Measurements from ENCODE around the gene ILF3.
A peak's percentile ranks its signal among the peaks of the same experiment; 100 is the strongest.

Gene ILF3

DNA sequence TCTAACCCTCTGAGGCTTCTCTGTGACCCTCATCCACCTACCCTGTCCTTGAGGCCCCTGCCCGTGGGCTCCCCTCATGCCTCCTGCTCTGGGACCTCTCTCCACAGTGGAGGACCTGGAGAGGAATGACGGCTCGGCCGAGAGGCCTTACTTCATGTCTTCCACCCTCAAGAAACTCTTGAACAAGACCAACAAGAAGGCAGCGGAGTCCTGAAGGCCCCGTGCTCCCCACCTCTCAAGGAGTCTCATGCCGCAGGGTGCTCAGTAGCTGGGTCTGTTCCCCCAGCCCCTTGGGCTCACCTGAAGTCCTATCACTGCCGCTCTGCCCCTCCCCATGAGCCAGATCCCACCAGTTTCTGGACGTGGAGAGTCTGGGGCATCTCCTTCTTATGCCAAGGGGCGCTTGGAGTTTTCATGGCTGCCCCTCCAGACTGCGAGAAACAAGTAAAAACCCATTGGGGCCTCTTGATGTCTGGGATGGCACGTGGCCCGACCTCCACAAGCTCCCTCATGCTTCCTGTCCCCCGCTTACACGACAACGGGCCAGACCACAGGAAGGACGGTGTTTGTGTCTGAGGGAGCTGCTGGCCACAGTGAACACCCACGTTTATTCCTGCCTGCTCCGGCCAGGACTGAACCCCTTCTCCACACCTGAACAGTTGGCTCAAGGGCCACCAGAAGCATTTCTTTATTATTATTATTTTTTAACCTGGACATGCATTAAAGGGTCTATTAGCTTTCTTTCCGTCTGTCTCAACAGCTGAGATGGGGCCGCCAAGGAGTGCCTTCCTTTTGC lies 10.8 kb upstream of the ILF3 start:
- Histone ChIP-seq H3K27me3 (ENCODE audit: insufficient read depth, poor library complexity, severe bottlenecking) (peaks cover 3% of the 10 kb centered on the region), H3K4me3 (replicated peaks; ENCODE audit: insufficient read depth, low read length) (no peak overlapping the region), H3K27ac (replicated peaks) (no peak overlapping the region)
- TF ChIP-seq GABPA (IDR thresholded peaks at IDR 0.05; ENCODE audit: low read depth) (no peak), SPI1 (IDR thresholded peaks at IDR 0.05; ENCODE audit: borderline replicate concordance, low read depth) (no peak), CTCF (IDR thresholded peaks at IDR 0.05; ENCODE audit: insufficient read depth, low read length) (no peak), POLR2AphosphoS5 (IDR thresholded peaks at IDR 0.05; ENCODE audit: low read depth) (no peak)
- TF ChIP-seq, protein P1, sequence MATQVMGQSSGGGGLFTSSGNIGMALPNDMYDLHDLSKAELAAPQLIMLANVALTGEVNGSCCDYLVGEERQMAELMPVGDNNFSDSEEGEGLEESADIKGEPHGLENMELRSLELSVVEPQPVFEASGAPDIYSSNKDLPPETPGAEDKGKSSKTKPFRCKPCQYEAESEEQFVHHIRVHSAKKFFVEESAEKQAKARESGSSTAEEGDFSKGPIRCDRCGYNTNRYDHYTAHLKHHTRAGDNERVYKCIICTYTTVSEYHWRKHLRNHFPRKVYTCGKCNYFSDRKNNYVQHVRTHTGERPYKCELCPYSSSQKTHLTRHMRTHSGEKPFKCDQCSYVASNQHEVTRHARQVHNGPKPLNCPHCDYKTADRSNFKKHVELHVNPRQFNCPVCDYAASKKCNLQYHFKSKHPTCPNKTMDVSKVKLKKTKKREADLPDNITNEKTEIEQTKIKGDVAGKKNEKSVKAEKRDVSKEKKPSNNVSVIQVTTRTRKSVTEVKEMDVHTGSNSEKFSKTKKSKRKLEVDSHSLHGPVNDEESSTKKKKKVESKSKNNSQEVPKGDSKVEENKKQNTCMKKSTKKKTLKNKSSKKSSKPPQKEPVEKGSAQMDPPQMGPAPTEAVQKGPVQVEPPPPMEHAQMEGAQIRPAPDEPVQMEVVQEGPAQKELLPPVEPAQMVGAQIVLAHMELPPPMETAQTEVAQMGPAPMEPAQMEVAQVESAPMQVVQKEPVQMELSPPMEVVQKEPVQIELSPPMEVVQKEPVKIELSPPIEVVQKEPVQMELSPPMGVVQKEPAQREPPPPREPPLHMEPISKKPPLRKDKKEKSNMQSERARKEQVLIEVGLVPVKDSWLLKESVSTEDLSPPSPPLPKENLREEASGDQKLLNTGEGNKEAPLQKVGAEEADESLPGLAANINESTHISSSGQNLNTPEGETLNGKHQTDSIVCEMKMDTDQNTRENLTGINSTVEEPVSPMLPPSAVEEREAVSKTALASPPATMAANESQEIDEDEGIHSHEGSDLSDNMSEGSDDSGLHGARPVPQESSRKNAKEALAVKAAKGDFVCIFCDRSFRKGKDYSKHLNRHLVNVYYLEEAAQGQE (IDR thresholded peaks at IDR 0.05; ENCODE audit: insufficient replicate concordance, low read depth): no peak
- no peak for DNase-seq (ENCODE audit: low read depth in 1 of 2, low spot score in 1 of 2)

- TF ChIP-seq, protein P1 (IDR thresholded peaks at IDR 0.05; ENCODE audit: insufficient replicate concordance, low read depth): no peak
- TF ChIP-seq GABPA (IDR thresholded peaks at IDR 0.05; ENCODE audit: low read depth) (no peak), SPI1 (IDR thresholded peaks at IDR 0.05; ENCODE audit: borderline replicate concordance, low read depth) (no peak), CTCF (IDR thresholded peaks at IDR 0.05; ENCODE audit: insufficient read depth, low read length) (no peak), POLR2AphosphoS5 (IDR thresholded peaks at IDR 0.05; ENCODE audit: low read depth) (no peak)
- no peak overlapping the region for H3K27ac ChIP-seq (replicated peaks)
- peaks cover 3% of the 10 kb centered on the region for H3K27me3 ChIP-seq (ENCODE audit: insufficient read depth, poor library complexity, severe bottlenecking)
- DNase-seq (ENCODE audit: low read depth in 1 of 2, low spot score in 1 of 2): no peak
- H3K4me3 ChIP-seq (replicated peaks; ENCODE audit: insufficient read depth, low read length): no peak overlapping the region
Observed at GRCh38 chr19:10643968-10644259, 10.2 kb upstream of the ILF3 start.

GRCh38 chr19:10644260-10645007 lies 9.7 kb upstream of the ILF3 start:
- Histone ChIP-seq H3K4me3 (replicated peaks; ENCODE audit: insufficient read depth, low read length) (no peak overlapping the region), H3K27ac (replicated peaks) (no peak overlapping the region), H3K27me3 (ENCODE audit: insufficient read depth, poor library complexity, severe bottlenecking) (peaks cover 3% of the 10 kb centered on the region)
- peak in 1 of 2 experiments; percentile 79 for DNase-seq (ENCODE audit: low read depth in 1 of 2, low spot score in 1 of 2)
- TF ChIP-seq, protein P1 (IDR thresholded peaks at IDR 0.05; ENCODE audit: insufficient replicate concordance, low read depth): no peak
- TF ChIP-seq POLR2AphosphoS5 (IDR thresholded peaks at IDR 0.05; ENCODE audit: low read depth) (no peak), CTCF (IDR thresholded peaks at IDR 0.05; ENCODE audit: insufficient read depth, low read length) (peak; percentile 83)
